T-helper 1 cell treated with Interleukin-12 subunit alpha and Interleukin-12 subunit beta and Interleukin-4 antibody, amounts not matched to agents 30 ng/mL and 1 ng/mL, for 36 hours (primary cell): ENCODE measurements around the gene LCNL1. TPM values are rescaled to one million over a fixed set of nuclear protein-coding genes. Genes with fewer than 3 reads are reported as not detected.

ENCODE experiments used
- intact Hi-C: fragments of 100-400 bp; cut with micrococcal nuclease; formaldehyde crosslinking; loops from one replicate; pipeline ENCODE4 v1.15.1; 2024
- total RNA-seq: library from RNA; stranded (reverse); gene quantifications from 2 replicates; pipeline ENCODE4 v1.2.3, GENCODE V29; 2022

LCNL1 gene
- total RNA-seq, 1 donor from 2014 or later = not detected

DNA sequence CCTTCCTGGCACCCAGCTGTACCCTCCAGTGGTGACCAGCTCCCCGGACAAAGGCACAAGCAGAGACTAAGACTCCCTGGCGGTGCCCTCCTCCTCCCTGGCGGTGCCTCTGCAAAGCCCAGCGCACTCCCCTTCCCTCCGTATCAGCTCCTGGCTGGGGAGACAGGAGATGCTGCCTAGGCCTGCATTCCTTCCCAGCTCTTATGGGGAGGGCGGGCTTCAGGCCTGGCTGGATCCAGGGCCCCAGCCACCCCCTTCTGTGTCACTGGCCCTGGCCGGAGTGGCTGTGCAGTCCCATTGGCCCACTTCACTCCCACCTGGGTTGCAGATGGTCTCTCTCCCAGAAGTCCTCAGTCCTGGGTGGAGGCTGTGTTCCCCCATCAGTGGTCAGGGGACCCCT, 24.3 kb upstream of the LCNL1 start:
- intact Hi-C loops = no loop called here

DNA sequence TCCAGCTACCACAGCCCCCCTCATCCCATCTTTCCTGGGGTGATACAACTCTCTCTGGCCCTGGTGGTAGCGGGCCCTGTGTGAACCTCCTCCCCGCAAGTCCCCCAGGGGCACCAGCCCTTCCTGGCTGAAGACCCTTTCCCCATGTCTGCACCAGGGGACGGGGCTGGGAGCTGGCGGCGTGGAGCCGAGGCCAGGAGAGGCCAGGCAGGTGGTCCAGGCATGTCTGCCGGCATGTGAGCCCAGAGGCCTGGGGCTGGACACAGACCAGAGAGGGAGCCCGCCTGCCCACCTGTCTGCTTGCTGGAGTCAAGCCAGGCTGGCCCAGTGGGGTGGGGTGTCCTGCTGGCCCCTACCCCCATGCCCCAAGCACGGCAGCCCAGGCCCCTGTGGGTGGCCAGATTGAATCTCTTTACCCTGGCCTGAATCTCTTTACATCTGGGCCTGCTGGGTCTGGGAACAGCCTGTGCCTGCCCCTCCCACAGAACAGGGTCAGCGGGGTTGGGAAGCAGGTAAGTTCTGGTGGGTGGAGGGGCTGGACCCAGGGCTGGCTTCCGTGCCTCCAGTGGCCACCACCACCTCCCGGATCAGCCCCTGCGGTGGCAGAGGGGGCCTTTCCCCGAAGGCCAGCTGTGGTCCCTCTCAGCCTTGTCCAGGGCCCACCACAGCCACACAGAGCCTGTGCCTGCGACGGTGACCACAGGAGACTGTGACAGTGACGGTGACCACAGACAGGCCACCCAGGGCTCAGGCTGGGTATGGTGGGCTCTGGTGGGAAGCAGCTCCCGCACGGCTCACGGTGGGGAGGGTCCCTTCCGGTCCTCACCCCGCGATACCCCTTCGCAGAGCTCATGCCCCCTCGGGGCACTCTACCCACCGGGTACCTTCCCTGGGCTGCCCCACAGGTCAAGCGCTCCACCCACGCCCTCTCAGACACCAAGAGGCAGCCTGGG, 23.6 kb upstream of the LCNL1 start:
- intact Hi-C loops = no loop called here

DNA sequence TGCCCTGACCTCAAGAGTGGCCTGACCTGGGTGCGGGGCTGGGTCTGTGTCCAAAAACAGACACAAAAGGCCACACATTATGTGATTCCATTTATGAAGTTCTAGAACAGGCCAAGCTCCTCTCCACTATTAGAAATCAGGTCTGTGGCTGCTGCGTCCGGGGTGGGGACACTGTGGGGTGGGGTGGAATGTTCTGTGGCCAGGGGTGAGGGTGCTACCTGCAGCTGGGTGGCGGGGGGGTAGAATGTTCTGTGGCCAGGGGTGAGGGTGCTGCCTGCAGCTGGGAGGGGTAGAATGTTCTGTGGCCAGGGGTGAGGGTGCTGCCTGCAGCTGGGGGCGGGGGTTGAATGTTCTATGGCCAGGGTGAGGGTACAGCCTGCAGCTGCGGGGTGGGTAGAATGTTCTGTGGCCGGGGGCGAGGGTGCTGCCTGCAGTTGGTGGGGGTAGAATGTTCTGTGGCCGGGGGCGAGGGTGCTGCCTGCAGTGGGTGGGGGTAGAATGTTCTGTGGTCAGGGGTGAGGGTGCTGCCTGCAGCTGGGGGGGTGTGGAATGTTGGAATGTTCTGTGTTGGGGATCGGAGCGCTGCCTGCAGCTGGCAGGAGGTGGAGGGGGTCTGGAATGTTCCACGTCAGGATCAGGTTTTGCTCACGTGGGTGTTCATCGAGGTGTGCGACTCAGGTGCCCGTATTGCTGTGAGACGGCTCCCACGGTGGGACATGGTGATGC, 22.4 kb upstream of the LCNL1 start:
- intact Hi-C loops = no loop called here

DNA sequence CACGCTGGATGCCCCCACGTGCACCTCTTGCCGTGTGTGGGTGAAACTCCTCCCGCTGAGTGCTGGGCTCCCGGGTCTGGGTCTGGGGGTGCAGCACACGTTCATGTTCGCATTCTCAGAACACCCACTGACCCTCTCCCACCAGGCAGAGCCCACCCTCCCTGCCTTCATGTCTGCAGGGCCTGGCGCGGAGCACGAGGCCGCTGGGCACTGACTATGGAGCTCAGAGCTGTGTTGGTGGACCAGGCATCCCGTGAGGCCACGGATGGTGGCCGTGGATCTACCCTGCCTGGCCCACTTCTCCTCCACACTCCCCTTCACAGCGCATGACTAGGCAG, 21.9 kb upstream of the LCNL1 start:
- intact Hi-C loops = no loop called here

DNA sequence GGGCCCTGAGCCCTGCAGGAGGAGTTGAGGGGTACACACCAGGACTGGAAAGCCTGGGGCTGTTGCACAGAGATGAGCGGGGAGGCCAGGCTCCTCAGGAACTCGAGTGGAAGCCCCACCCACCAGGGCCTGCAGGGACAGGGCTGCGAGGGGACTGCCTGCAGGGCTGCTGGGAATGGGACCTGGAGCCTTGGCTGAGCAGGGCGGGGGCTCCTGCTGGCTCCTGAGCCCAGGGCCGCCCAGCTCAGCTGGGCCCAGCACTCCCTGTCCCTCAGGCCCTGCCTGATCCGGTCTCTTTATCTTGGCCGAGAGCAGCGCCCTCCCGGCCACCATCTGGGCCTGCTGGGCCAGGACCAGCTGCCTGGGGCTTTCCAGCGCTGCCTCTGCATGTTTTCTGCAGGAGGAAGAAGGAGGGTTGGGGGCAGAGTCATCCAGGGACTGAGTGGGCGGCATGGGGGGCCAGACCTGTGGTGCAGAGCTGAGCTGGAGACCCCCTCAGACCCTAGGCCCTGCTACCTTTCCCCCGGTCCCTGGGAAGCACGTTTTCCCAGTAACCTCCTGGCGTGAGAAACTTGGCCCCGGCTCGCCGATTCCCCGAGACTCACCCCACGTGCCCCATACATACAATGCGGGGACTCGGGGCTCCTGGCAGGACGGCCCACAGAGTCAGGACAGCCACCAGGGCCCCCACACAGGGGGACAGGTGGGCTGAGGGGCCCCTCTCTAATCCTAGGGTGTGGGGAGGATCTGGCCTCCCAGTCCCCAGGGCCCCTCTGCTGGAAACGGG, 21.3 kb upstream of the LCNL1 start:
- intact Hi-C loops = no loop called here

DNA sequence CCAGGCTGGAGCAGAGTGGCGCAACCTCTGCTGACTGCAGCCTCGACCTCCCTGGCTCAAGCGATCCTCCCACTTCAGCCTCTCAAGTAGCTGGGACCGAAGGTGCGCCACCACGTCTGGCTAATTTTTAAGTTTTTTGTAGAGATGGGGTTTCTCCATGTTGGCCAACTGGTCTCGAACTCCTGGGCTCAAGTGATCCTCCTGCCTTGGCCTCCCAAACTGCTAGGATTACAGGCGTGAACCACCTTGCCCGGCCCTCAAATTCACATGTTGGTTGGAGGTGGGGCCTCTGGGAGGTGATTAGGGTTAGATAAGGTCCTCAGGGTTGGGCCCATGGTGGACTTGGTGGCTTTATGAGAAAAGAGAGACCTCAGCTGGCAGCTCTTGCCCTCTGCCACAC, 20.6 kb upstream of the LCNL1 start:
- intact Hi-C loops = no loop called here

DNA sequence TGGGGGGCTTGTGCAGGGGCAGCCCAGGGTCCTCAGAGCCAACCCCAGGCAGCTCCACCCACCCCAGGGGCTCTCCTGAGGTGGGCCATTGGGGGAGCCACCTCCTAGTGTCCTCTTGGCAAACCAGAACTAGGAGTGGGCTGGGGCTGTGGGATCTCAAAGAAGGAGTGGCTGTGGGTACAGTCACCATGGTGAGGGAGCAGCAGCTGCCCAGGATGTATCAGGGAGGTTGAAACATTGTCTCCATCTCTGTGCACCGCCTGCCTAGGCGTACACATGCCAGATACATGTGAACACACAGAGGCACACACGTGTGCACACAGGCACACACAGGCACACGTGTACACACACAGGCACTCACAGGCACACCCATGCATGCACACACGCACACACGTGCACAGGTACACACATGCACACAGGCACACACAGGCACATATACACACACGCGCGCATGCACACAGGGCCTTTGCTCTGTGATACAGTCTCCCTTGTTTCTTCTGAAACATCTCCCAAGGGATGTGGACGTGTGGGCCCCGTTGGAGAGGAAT, 20.0 kb upstream of the LCNL1 start:
- intact Hi-C loops = no loop called here

DNA sequence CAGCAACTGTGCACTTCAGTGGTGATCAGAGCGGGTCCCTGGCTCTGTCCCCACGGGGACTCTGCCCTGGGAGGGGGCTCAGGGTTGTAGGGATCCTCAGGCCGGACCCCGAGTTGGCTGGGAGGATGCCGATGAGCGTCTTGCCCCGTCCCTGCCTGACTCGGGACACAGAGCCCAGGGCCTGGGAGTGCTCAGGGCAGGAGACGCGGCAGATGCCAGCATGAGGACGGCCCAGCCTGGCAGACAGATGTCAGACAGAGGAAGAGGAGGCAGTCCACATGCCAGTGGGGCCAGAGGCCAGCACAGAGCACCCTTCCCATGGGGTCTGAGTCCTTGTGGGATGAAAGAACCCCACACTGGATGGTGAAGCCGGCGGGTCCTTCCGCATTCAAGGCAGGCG, 19.5 kb upstream of the LCNL1 start:
- intact Hi-C loops = no loop called here

DNA sequence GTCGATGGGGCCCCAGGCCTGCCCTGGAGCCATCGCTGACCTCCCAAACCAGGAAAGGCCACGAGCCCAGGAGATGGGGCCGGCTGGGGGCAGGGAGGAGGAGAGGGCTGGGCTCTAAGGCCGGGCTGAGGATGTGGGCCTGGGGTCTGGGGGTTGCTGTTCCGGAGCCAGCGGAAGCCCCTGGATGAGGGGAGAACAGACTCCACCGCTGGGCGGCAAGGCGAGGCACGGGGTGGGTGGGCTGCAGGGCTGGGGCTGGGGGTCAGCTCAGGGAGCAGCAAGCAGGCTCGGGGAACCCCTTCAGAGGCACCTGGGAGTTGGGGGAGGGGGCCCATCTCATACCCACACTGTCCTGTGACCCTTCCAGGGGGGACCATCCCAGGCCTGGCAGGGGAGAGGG, 19.0 kb upstream of the LCNL1 start:
- intact Hi-C loops = no loop called here

DNA sequence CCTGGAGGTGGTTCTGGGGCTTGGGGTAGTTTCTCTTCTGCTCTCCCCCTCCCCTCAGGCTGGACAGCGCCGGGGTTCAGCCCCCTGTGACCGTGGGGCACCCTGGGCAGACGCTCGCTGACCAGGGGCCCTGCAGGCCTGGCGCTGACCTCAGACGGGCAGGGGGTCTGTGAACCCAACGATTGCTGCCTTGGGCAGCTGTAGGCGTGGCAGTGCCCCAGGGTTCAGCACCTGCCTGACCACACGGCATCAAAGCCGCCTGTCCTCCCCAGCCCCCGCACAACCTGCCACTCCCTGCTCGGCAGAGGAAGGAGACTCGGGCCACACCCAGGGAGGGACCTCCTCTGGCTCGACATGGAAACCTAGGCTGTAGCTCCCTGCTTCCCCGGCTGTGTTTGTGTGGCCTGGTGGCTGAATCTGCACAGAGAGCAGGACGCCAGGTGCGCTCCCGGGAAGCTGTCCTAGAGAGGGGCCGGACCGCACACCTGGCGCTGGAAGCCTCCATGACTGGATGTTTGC, 18.6 kb upstream of the LCNL1 start:
- intact Hi-C loops = no loop called here

DNA sequence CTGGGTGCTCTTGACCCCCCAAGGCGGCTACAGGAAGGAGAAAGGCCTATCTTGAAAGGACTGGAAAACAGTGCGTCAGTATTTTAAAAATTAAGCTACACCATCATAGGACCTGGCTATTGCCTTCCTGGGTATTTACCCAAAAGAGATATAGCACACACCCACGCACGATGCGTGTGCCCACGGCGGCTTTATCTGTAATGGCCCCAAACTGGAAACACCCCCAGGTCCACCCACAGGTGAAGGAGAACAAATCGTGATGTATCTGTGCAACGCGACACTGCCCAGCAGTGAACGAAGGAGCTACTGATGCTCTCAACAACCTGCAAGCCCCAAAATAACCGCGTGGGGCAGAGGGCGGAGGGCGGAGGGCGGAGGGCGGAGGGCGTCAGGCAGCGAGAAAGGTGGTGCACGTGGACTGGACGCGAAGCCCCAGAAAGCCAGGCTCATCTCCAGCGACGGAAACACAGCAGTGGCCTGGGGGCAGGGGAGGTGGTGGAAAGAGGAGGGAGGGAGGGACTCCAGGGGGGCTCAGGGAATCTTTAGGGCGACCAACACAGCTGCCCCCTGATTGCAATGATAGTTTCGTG, 17.9 kb upstream of the LCNL1 start:
- intact Hi-C loops = no loop called here

DNA sequence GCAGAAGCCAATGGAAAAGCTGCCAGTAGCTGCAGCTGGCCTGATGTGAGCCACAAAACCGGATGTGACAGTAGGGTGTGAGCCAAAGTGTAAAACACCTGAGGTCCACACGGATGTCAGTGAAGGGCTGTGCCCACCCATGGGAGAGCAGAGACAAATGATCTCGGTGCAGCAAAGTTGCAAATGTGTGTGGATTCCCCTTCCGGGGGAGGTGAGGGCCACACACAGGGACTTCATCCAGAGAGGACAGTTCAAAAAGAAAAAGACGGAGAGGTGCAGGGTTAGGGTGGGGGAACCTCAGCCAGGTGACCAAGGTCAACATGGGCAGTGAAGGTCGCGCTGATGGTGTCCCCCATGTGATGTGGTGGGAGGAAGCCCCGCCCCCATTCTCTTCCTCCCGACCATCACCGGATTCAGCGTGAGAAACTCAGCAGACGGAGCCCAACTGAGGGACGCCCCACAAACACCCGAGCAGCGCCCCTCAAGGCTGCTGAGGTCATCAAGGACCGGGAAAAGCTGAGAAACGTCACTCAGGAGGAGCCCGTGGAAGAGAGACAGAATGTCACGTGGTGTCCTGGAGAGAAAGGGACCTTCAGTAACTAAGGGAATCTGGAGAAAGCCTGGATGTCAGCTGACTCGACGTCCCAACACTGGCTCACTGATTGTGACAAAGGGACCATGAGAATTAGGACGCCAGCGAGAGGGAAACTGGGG, 16.9 kb upstream of the LCNL1 start:
- intact Hi-C loops = no loop called here

DNA sequence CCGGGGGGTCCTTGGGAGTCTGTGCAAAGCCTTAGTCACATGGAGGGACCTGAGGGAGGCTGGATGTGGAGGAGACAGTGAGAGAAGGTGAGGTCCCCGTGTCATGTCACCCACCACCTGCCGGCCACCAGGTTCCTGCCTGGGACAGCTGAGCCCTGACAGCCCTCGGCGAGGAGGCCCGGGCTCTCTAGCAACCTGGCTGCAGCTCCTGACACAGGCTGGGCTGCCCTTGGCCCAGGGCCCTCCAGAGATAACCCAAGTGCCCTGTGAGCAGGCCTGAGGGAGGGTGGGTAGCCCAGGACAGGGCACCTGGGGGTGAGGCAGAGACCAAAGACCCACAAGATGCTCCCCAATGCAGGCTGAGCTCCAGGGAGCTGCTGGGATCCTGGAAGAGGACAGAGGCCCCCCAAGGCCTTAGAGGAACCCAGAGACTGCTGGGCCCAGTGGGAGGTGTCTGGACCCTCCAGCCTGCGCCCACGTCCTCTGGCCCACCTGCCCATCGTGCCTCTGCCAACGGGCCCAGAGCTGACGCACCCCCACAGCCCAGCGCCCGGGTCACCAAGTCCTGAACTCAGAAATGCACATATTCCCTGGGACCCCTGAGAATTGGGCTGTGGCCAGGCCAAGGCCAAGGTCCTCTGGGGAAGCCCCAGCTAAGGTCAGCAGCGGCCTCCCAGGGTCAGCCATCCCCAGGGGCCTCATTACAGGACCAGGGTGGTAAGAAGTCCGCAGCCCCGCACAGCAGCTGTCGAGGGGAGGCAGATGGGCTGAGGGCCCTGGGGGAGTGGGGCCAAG, 14.3 kb upstream of the LCNL1 start:
- intact Hi-C loops = no loop called here

DNA sequence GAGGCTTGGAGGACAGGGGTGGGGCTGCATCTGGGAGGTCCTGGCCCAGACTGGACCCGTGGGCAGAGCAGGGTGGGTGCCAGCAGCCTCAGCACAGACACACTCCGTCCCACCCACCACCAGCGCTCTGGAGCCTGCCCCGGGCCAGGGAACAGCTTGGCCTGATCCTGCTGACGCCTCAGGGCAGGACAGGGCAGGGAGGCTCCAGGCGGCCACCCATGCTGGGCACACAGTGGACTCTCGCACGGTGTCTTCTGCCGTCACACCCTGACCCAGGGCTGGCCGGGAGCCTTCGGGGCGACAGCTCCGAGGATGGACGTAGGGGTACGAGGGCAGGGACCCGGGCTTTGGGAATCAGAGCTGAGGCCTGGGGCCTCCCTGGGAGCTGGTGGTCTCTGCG, 13.6 kb upstream of the LCNL1 start:
- intact Hi-C loops = no loop called here

DNA sequence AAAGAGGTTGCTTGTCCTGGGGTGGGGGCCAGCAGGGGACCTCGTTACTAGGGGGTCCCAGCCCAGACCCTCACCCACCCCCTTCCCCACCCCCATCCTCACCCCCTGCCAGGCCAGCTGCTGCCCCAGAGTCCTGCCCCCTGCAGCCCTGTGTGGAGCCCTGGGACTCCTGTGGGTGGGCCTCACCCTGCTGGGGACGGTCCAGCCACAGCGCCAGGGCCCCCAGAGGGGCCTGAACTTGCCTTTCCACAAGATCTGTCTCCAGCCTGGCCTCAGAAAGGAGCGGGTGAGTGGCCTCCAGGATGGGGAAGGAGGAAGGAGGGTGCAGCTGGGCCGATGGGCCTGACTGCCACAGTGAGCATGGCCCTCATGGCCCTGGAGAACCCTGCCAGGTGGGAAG, 13.0 kb upstream of the LCNL1 start:
- intact Hi-C loops = no loop called here

DNA sequence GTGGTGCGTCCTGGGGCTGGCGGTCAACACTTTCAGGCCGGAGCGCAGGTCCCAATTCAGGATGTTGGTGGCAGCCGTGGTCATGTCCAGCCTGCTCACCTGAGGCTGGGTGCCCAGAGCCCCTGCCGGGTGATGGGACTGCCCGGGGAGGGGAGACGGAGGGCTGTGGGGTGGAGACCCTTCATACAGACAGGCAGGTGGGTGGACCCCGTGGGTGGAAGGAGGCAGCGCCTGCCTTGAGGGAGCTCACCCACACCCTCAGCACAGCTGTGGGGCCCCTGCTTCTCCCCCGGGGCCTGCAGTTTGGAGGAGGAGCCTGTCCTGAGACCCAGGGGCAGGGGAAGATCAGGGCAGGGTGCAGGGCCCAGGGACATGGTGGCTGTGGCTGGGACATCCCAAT, 12.4 kb upstream of the LCNL1 start:
- intact Hi-C loops = no loop called here

DNA sequence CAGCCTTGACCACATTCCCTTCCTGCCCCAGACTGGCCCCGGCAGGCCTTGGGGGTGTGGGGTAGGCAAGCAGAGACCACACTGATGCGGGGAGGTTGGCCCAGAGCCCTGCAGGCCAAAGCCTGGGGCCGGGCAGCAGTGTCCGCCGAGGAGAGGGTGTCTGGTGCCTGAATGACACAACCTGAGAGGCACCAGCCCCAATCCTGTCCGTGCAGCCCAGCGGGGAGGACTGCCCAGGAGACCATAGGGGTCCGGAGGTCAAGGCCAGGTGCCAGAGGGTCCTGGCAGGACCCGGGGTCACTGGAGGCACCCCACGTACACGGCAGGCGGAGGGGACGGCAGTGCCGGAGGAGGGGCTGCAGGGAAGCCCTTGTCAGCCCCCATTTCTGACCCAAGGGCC, 11.0 kb upstream of the LCNL1 start:
- intact Hi-C loops = no loop called here

DNA sequence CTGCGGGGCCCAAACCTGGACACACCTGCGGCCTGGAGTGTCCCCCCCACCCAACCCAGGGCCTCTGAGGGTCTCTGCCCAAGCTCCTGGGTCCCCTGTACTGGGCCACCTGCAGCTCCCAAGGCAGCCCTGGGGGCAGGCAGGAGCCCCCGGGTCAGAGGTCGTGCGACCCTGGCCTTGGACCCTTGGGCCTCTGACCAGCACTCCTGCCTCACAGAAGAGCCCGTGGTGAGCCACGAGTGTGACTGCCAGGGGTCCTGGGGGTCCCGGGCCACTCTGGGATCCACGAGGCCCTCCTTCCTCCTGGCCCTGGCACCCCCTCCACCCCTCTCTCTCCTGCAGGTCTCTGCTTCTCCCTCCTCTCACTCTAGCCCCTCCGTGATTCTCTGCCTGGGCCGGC, 10.5 kb upstream of the LCNL1 start:
- intact Hi-C loops = no loop called here

DNA sequence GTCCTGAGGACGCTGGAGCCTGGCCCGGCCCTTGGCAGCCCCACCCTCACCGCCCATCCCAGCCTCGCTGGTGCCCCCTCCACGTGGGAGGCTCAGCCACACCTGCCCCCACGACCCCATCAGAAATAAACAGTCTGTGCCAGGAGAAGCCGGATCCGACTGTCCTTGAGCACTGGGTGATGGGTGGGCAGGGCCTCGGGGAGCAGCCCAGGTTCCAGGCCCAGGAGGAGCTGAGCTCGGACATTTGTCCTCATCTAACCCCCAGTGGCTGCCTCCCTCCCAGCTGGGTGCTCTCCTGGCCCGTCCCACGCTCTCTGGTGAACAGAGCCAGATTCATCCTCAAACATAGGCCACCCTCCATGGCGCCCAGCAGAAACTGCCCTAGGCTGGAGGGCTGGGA, 10.1 kb upstream of the LCNL1 start:
- intact Hi-C loops = no loop called here
